Measurements from ENCODE around the gene CPLX1. TPM values are rescaled to one million over a fixed set of nuclear protein-coding genes. Genes with fewer than 3 reads are reported as not detected.
"Not testable (repeated sequence)": the region's sequence is repeated elsewhere in the genome, so short reads cannot be mapped to it uniquely, and the experiment has no call there.

CPLX1 gene
- total RNA-seq, 1 donor from 2014 or later, result 4.8 TPM

- Histone ChIP-seq H3K4me1 (peaks cover 31% of the 10 kb centered on the region), H3K4me3 (no peak overlapping the region), H3K27ac (replicated peaks) (no peak overlapping the region), H3K9me3 (replicated peaks) (no peaks in the 10 kb centered on the region), H3K36me3 (peaks cover 74% of the 10 kb centered on the region), H3K27me3 (ENCODE audit: low read depth) (no peaks in the 10 kb centered on the region)
- DNase-seq, result no peak
- TF ChIP-seq, protein P1, sequence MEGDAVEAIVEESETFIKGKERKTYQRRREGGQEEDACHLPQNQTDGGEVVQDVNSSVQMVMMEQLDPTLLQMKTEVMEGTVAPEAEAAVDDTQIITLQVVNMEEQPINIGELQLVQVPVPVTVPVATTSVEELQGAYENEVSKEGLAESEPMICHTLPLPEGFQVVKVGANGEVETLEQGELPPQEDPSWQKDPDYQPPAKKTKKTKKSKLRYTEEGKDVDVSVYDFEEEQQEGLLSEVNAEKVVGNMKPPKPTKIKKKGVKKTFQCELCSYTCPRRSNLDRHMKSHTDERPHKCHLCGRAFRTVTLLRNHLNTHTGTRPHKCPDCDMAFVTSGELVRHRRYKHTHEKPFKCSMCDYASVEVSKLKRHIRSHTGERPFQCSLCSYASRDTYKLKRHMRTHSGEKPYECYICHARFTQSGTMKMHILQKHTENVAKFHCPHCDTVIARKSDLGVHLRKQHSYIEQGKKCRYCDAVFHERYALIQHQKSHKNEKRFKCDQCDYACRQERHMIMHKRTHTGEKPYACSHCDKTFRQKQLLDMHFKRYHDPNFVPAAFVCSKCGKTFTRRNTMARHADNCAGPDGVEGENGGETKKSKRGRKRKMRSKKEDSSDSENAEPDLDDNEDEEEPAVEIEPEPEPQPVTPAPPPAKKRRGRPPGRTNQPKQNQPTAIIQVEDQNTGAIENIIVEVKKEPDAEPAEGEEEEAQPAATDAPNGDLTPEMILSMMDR (IDR thresholded peaks at IDR 0.05; ENCODE audit: borderline replicate concordance), result peak; percentile 7
- intact Hi-C loops (cut with micrococcal nuclease), result no loop called here
These were observed 63.4 kb downstream of the CPLX1 start for GRCh38 chr4:762211-763190.

DNA sequence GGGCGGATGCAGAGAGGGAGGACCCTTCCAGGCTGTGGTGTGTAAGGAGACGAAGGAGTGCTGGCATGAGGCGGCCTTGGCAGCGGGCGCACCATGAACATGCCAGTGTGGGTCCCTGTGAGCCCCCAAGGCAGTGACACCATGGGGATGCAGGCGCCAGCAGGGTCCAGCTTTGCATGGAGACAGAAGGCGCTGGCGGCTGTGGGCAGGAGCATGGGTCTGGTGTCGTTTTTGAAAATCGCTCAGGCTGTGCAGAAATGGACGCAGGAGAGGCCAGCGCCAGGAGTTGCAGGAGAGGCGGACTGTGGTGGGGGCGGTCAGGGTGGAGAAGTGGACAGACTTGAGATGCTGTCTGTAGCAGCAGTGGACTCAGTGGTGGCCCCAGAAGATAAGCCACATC lies 64.2 kb downstream of the CPLX1 start:
- Histone ChIP-seq H3K27ac (replicated peaks) (no peak overlapping the region), H3K36me3 (peaks cover 70% of the 10 kb centered on the region), H3K4me3 (no peak overlapping the region), H3K4me1 (peaks cover 23% of the 10 kb centered on the region), H3K27me3 (ENCODE audit: low read depth) (no peaks in the 10 kb centered on the region), H3K9me3 (replicated peaks) (no peaks in the 10 kb centered on the region)
- TF ChIP-seq, protein P1 (IDR thresholded peaks at IDR 0.05; ENCODE audit: borderline replicate concordance), result no peak
- intact Hi-C loops (cut with micrococcal nuclease), result no loop called here
- no peak for DNase-seq

- H3K36me3 ChIP-seq, result peaks cover 64% of the 10 kb centered on the region
- DNase-seq, result no peak
These were observed 64.8 kb downstream of the CPLX1 start for GRCh38 chr4:761086-761485.

GRCh38 chr4:760616-761015 lies 65.3 kb downstream of the CPLX1 start:
- no peaks in the 10 kb centered on the region for H3K9me3 ChIP-seq (replicated peaks)
- intact Hi-C loops (cut with micrococcal nuclease), result no loop called here
- TF ChIP-seq, protein P1 (IDR thresholded peaks at IDR 0.05; ENCODE audit: borderline replicate concordance), result no peak
- no peak overlapping the region for H3K4me3 ChIP-seq
- no peak overlapping the region for H3K27ac ChIP-seq (replicated peaks)
- H3K27me3 ChIP-seq (ENCODE audit: low read depth), result no peaks in the 10 kb centered on the region
- peaks cover 59% of the 10 kb centered on the region for H3K36me3 ChIP-seq
- DNase-seq, result no peak
- peaks cover 16% of the 10 kb centered on the region for H3K4me1 ChIP-seq

More at GRCh38 chr4:761086-761485, 64.8 kb downstream of the CPLX1 start:
- H3K9me3 ChIP-seq (replicated peaks), result no peaks in the 10 kb centered on the region
- no peak overlapping the region for H3K4me3 ChIP-seq
- no peaks in the 10 kb centered on the region for H3K27me3 ChIP-seq (ENCODE audit: low read depth)
- peaks cover 20% of the 10 kb centered on the region for H3K4me1 ChIP-seq
- H3K27ac ChIP-seq (replicated peaks), result no peak overlapping the region
- intact Hi-C loops (cut with micrococcal nuclease), result no loop called here
- TF ChIP-seq, protein P1 (IDR thresholded peaks at IDR 0.05; ENCODE audit: borderline replicate concordance), result no peak

- H3K27ac ChIP-seq (replicated peaks); DNase-seq; H3K9me3 ChIP-seq (replicated peaks); intact Hi-C loops (cut with micrococcal nuclease); H3K4me3 ChIP-seq; H3K4me1 ChIP-seq; H3K27me3 ChIP-seq (ENCODE audit: low read depth): not testable (repeated sequence)
- H3K36me3 ChIP-seq, result peaks cover 58% of the 10 kb centered on the region
These were observed 66.1 kb downstream of the CPLX1 start for GRCh38 chr4:759810-760209.

GRCh38 chr4:757111-757510 lies 68.8 kb downstream of the CPLX1 start:
- H3K4me3 ChIP-seq, result no peak overlapping the region
- TF ChIP-seq, protein P1 (IDR thresholded peaks at IDR 0.05; ENCODE audit: borderline replicate concordance), result no peak
- H3K36me3 ChIP-seq, result peaks cover 50% of the 10 kb centered on the region
- no peaks in the 10 kb centered on the region for H3K9me3 ChIP-seq (replicated peaks)
- no peak for DNase-seq
- H3K27me3 ChIP-seq (ENCODE audit: low read depth), result no peaks in the 10 kb centered on the region
- intact Hi-C loops (cut with micrococcal nuclease), result no loop called here
- H3K27ac ChIP-seq (replicated peaks), result no peak overlapping the region
- peaks cover 11% of the 10 kb centered on the region for H3K4me1 ChIP-seq

Measured in left ventricle myocardium inferior (tissue), 1 donor.